Liver (tissue), 9 donors: ENCODE data around the gene MADD. TPM values are rescaled to one million over a fixed set of nuclear protein-coding genes. Genes with fewer than 3 reads are reported as not detected.

Experiments used
- DNase-seq: peaks from one replicate; pipeline ENCODE4 v3.0.0-alpha.2; 2017; ENCODE audit warnings: low spot score
- H3K27ac ChIP-seq, 2 donors: one replicate each; pipeline ENCODE4 v1.7.0; 2013; ENCODE audit warnings: inconsistent platforms in 2 of 2, low read length in 2 of 2, control low read depth in 1 of 2, low read depth in 1 of 2, mild to moderate bottlenecking in 1 of 2
- H3K27me3 ChIP-seq, 4 donors: one replicate each; pipeline versions ENCODE4 v1.6.1 to v1.7.0; 2013; ENCODE audit warnings: low read length in 3 of 4, inconsistent platforms in 1 of 4, mild to moderate bottlenecking in 1 of 4, moderate library complexity in 1 of 4; ENCODE audit not compliant: control insufficient read depth in 4 of 4, insufficient read depth in 4 of 4
- H3K36me3 ChIP-seq, 4 donors: one replicate each; pipeline versions ENCODE4 v1.6.1 to v1.7.0; 2013; ENCODE audit warnings: low read length in 3 of 4, mild to moderate bottlenecking in 3 of 4, low read depth in 1 of 4, moderate library complexity in 1 of 4; ENCODE audit not compliant: control insufficient read depth in 4 of 4, insufficient read depth in 3 of 4
- H3K4me1 ChIP-seq, 4 donors: one replicate each; pipeline versions ENCODE4 v1.6.1 to v1.7.0; 2013; ENCODE audit warnings: low read length in 3 of 4, mild to moderate bottlenecking in 3 of 4, moderate library complexity in 1 of 4; ENCODE audit not compliant: control insufficient read depth in 4 of 4, insufficient read depth in 4 of 4
- H3K4me3 ChIP-seq, 3 donors: one replicate each; pipeline versions ENCODE4 v1.6.1 to v1.7.0; 2013; ENCODE audit warnings: low read length in 3 of 3, control low read depth in 1 of 3, low read depth in 1 of 3, mild to moderate bottlenecking in 1 of 3
- H3K9ac ChIP-seq, 2 donors: one replicate each; pipeline ENCODE4 v1.7.0; 2013; ENCODE audit warnings: low read length in 2 of 2, mild to moderate bottlenecking in 2 of 2, moderate library complexity in 2 of 2, control low read depth in 1 of 2, low read depth in 1 of 2
- H3K9me3 ChIP-seq, 4 donors: one replicate each; pipeline versions ENCODE4 v1.6.1 to v1.7.0; 2013; ENCODE audit warnings: low read length in 3 of 4; ENCODE audit not compliant: control insufficient read depth in 4 of 4
- ATF3 ChIP-seq: IDR thresholded peaks from 2 replicates; pipeline ENCODE4 v1.6.1; 2016; ENCODE audit warnings: antibody characterized with exemption
- CTCF ChIP-seq: fragments of 150-350 bp; IDR thresholded peaks from 2 replicates; pipeline ENCODE4 v1.5.1; 2017; ENCODE audit warnings: improper control_type of control experiment, low read depth, low read length; ENCODE audit not compliant: missing input control
- EGR1 ChIP-seq, 2 donors: IDR thresholded peaks; 2 replicates each; pipeline ENCODE4 v1.6.1; 2016 to 2018; ENCODE audit warnings: antibody characterized with exemption in 2 of 2, low read depth in 2 of 2
- FOXA1 ChIP-seq: IDR thresholded peaks from 2 replicates; pipeline ENCODE4 v1.6.1; 2016; ENCODE audit warnings: antibody characterized with exemption
- FOXA2 ChIP-seq: IDR thresholded peaks from 2 replicates; pipeline ENCODE4 v1.6.1; 2016; ENCODE audit warnings: antibody characterized with exemption
- GABPA ChIP-seq, 2 donors: IDR thresholded peaks in 1 of 2; conservative IDR thresholded peaks in 1 of 2; 2 replicates each; pipeline ENCODE4 v1.6.1; 2016; ENCODE audit warnings: antibody characterized with exemption in 2 of 2, mild to moderate bottlenecking in 1 of 2, moderate library complexity in 1 of 2
- HNF4A ChIP-seq, 2 donors: conservative IDR thresholded peaks; 2 replicates each; pipeline ENCODE4 v1.6.1; 2016; ENCODE audit warnings: antibody characterized with exemption in 2 of 2, mild to moderate bottlenecking in 2 of 2
- HNF4G ChIP-seq: IDR thresholded peaks from 2 replicates; pipeline ENCODE4 v1.6.1; 2016; ENCODE audit warnings: antibody characterized with exemption
- JUND ChIP-seq, 2 donors: IDR thresholded peaks; 2 replicates each; pipeline ENCODE4 v1.6.1; 2016; ENCODE audit warnings: antibody characterized with exemption in 2 of 2
- MAX ChIP-seq: IDR thresholded peaks from 2 replicates; pipeline ENCODE4 v1.6.1; 2016; ENCODE audit warnings: antibody characterized with exemption
- NR2F2 ChIP-seq: IDR thresholded peaks from 2 replicates; pipeline ENCODE4 v1.6.1; 2016; ENCODE audit warnings: antibody characterized with exemption
- RAD21 ChIP-seq, 2 donors: IDR thresholded peaks; 2 replicates each; pipeline ENCODE4 v1.6.1; 2016; ENCODE audit warnings: antibody characterized with exemption in 2 of 2, mild to moderate bottlenecking in 2 of 2
- REST ChIP-seq: IDR thresholded peaks from 2 replicates; pipeline ENCODE4 v1.6.1; 2016; ENCODE audit warnings: antibody characterized with exemption, mild to moderate bottlenecking
- RXRA ChIP-seq, 2 donors: IDR thresholded peaks; 2 replicates each; pipeline ENCODE4 v1.6.1; 2017 to 2018; ENCODE audit warnings: antibody characterized with exemption in 2 of 2, mild to moderate bottlenecking in 1 of 2
- SP1 ChIP-seq: IDR thresholded peaks from 2 replicates; pipeline ENCODE4 v1.6.1; 2018; ENCODE audit warnings: antibody characterized with exemption, mild to moderate bottlenecking
- TAF1 ChIP-seq: conservative IDR thresholded peaks from 2 replicates; pipeline ENCODE4 v1.6.1; 2016; ENCODE audit warnings: antibody characterized with exemption, mild to moderate bottlenecking
- YY1 ChIP-seq: IDR thresholded peaks from 2 replicates; pipeline ENCODE4 v1.6.1; 2016; ENCODE audit warnings: antibody characterized with exemption, mild to moderate bottlenecking
- WGBS: extraction: QIAGEN DNeasy Blood & Tissue Kit; methylation state at CpG from one replicate; pipeline ENCODE4 v1.1.7; 2013; 5-methylcytosine and 5-hydroxymethylcytosine counted together
- polyA plus RNA-seq, 2 donors: library from polyadenylated mRNA; stranded (reverse) in 1 of 2; unstranded in 1 of 2; fragments of 200-250 nt in 1 of 2; fragments of >200 nt in 1 of 2; fragmentation: Nextera tagmentation in 1 of 2; extraction: Ambion mirVana in 1 of 2; gene quantifications; one replicate each; pipeline versions ENCODE4 v1.2.1 to v1.2.3, GENCODE V29; 2013 to 2015
- total RNA-seq, 2 donors: library from RNA; depleted of rRNA; stranded (reverse); fragments of >200 nt; gene quantifications; one replicate each; pipeline ENCODE4 v1.2.3, GENCODE V29; 2014
- donor health status: healthy.
- donor health status: healthy.
- donor health status: healthy.
- donor health status: healthy.
- donor health status: healthy.

Gene MADD
- total and polyA plus RNA-seq, 4 donors: 9.9 to 20.5 (median 11.1) TPM

- 57% methylated on average over 3 of the region's 3 CpGs for WGBS
- peaks cover 0 to 2% (median 0%) of the 10 kb centered on the region in 4 donors for H3K4me1 ChIP-seq
- H3K36me3 ChIP-seq: no peaks in the 10 kb centered on the region
- H3K27me3 ChIP-seq: no peaks in the 10 kb centered on the region
- H3K4me3 ChIP-seq: no peak overlapping the region
- TF ChIP-seq YY1 (no peak), SP1 (no peak), NR2F2 (no peak), JUND (IDR thresholded peaks at IDR 0.05) (no peak), HNF4A (conservative IDR thresholded peaks at IDR 0.05) (no peak), TAF1 (no peak), MAX (no peak), RXRA (IDR thresholded peaks at IDR 0.05) (no peak), CTCF (no peak), EGR1 (IDR thresholded peaks at IDR 0.05; ENCODE audit: low read depth in 2 of 2) (no peak), RAD21 (IDR thresholded peaks at IDR 0.05) (no peak), FOXA2 (no peak), FOXA1 (no peak), GABPA (IDR thresholded peaks at IDR 0.05 in 1 of 2, conservative IDR thresholded peaks at IDR 0.05 in 1 of 2) (no peak), HNF4G (no peak)
- no peak overlapping the region for H3K9ac ChIP-seq
- H3K27ac ChIP-seq: no peak overlapping the region
- no peaks in the 10 kb centered on the region for H3K9me3 ChIP-seq
- DNase-seq: no peak
These were observed 99.7 kb downstream of the MADD start for GRCh38 chr11:47369676-47370075.

GRCh38 chr11:47372422-47372821, 102.5 kb downstream of the MADD start:
- TF ChIP-seq CTCF: no peak
- no peak for TF ChIP-seq SP1
- no peak for TF ChIP-seq ATF3
- no peak for TF ChIP-seq EGR1 (IDR thresholded peaks at IDR 0.05; ENCODE audit: low read depth in 2 of 2)
- TF ChIP-seq HNF4A (conservative IDR thresholded peaks at IDR 0.05): no peak
- no peak for TF ChIP-seq RXRA (IDR thresholded peaks at IDR 0.05)
- TF ChIP-seq NR2F2: no peak
- TF ChIP-seq FOXA1: no peak
- TF ChIP-seq RAD21 (IDR thresholded peaks at IDR 0.05): no peak
- no peak for TF ChIP-seq HNF4G
- no peak for TF ChIP-seq REST
- TF ChIP-seq YY1: no peak
- no peak for TF ChIP-seq GABPA (IDR thresholded peaks at IDR 0.05 in 1 of 2, conservative IDR thresholded peaks at IDR 0.05 in 1 of 2)
- no peaks in the 10 kb centered on the region for H3K36me3 ChIP-seq
- no peak overlapping the region for H3K9ac ChIP-seq
- WGBS: 78% methylated on average over 7 of the region's 7 CpGs
- no peak for DNase-seq
- H3K27ac ChIP-seq: no peak overlapping the region
- H3K4me3 ChIP-seq: no peak overlapping the region
- H3K4me1 ChIP-seq: peaks cover 0 to 2% (median 0%) of the 10 kb centered on the region in 4 donors
- H3K27me3 ChIP-seq: no peaks in the 10 kb centered on the region
- H3K9me3 ChIP-seq: no peaks in the 10 kb centered on the region
